SK-N-SH (cell line): ENCODE results near the gene ZNF275. TPM values are rescaled to one million over a fixed set of nuclear protein-coding genes. Genes with fewer than 3 reads are reported as not detected.

ENCODE experiments used
- CTCF ChIA-PET: fragments of 300-600, 350-600 bp; formaldehyde crosslinking; extraction: SDS; loops from one replicate; lab custom pipeline; 2021; lab: Yijun Ruan, JAX
- POLR2A ChIA-PET: fragments of 350-600 bp; sonication (Branson Sonifier 250); formaldehyde crosslinking; extraction: SDS; loops from one replicate; lab custom pipeline; 2020; ENCODE audit warnings: antibody characterized with exemption, inconsistent platforms; lab: Yijun Ruan, JAX
- DNase-seq: peaks from one replicate; pipeline ENCODE4 v3.0.0; 2012
- H2AFZ ChIP-seq: fragments of 200-600 bp; sonication (generic); 2 replicates; pipeline ENCODE4 v1.8.1; 2016; ENCODE audit warnings: antibody characterized with exemption, mild to moderate bottlenecking, low read depth
- H3F3A ChIP-seq: fragments of 200-600 bp; sonication (generic); replicated peaks from 2 replicates; pipeline ENCODE3; 2016; ENCODE audit warnings: antibody characterized with exemption, mild to moderate bottlenecking; ENCODE audit not compliant: insufficient read depth
- H3K27ac ChIP-seq, 2 experiments: fragments of 200-500 bp in 1 of 2; fragments of 200-600 bp in 1 of 2; sonication (Bioruptor generic) in 1 of 2; sonication (generic), shearing (Covaris generic) in 1 of 2; 2 replicates each; pipeline versions ENCODE4 v1.5.1 to v1.6.1; 2014 to 2016; ENCODE audit warnings: low read depth in 2 of 2, inconsistent platforms in 1 of 2, low read length in 1 of 2, mild to moderate bottlenecking in 1 of 2, mixed read lengths in 1 of 2
- H3K27me3 ChIP-seq: fragments of 200-600 bp; sonication (generic), shearing (Covaris generic); 2 replicates; pipeline ENCODE4 v1.6.1; 2016; ENCODE audit warnings: mixed run types; ENCODE audit not compliant: insufficient read depth
- H3K36me3 ChIP-seq, 2 experiments: fragments of 200-500 bp in 1 of 2; fragments of 200-600 bp in 1 of 2; sonication (Bioruptor generic) in 1 of 2; sonication (generic) in 1 of 2; replicated peaks in 1 of 2; 2 replicates each; pipeline versions ENCODE3 to v1.5.1; 2014 to 2016; ENCODE audit warnings: low read length in 1 of 2, mild to moderate bottlenecking in 1 of 2; ENCODE audit not compliant: insufficient read depth in 2 of 2, control insufficient read depth in 1 of 2
- H3K4me1 ChIP-seq, 2 experiments: fragments of 200-500 bp in 1 of 2; fragments of 200-600 bp in 1 of 2; sonication (Bioruptor generic) in 1 of 2; sonication (generic), shearing (Covaris generic) in 1 of 2; 2 replicates each; pipeline versions ENCODE4 v1.5.1 to v1.6.1; 2014 to 2016; ENCODE audit warnings: low read depth in 1 of 2, low read length in 1 of 2, mixed run types in 1 of 2; ENCODE audit not compliant: insufficient read depth in 2 of 2, control insufficient read depth in 1 of 2
- H3K4me2 ChIP-seq: fragments of 200-600 bp; sonication (generic), shearing (Covaris generic); 2 replicates; pipeline ENCODE4 v1.6.1; 2017; ENCODE audit warnings: mixed run types
- H3K4me3 ChIP-seq, 2 experiments: fragments of 200-500 bp in 1 of 2; fragments of 200-600 bp in 1 of 2; sonication (Bioruptor generic) in 1 of 2; sonication (generic), shearing (Covaris generic) in 1 of 2; 2 replicates each; pipeline versions ENCODE4 v1.5.1 to v1.8.1; 2014 to 2016; ENCODE audit warnings: low read depth in 2 of 2, inconsistent platforms in 1 of 2, low read length in 1 of 2, mild to moderate bottlenecking in 1 of 2, mixed read lengths in 1 of 2, moderate library complexity in 1 of 2
- H3K79me2 ChIP-seq: fragments of 200-600 bp; sonication (generic); 2 replicates; pipeline ENCODE4 v1.8.1; 2017; ENCODE audit warnings: mild to moderate bottlenecking; ENCODE audit not compliant: insufficient read depth
- H3K9ac ChIP-seq: fragments of 200-600 bp; sonication (generic); 2 replicates; pipeline ENCODE4 v1.6.1; 2017; ENCODE audit warnings: mixed run types
- H3K9me2 ChIP-seq: fragments of 200-600 bp; sonication (generic); 2 replicates; pipeline ENCODE4 v1.6.1; 2017; ENCODE audit warnings: mixed run types
- H3K9me3 ChIP-seq: fragments of 200-600 bp; sonication (generic); 2 replicates; pipeline ENCODE4 v1.6.1; 2017; ENCODE audit warnings: mixed run types, mild to moderate bottlenecking, moderate library complexity
- H4K20me1 ChIP-seq: fragments of 200-600 bp; sonication (generic); 2 replicates; pipeline ENCODE4 v1.6.1; 2017; ENCODE audit warnings: mild to moderate bottlenecking, mixed run types; ENCODE audit not compliant: insufficient read depth
- FOSL2 ChIP-seq: IDR thresholded peaks from 2 replicates; pipeline ENCODE4 v1.4.0; 2012; ENCODE audit warnings: low read depth, mild to moderate bottlenecking, moderate library complexity, borderline replicate concordance
- GABPA ChIP-seq: IDR thresholded peaks from 2 replicates; pipeline ENCODE4 v1.4.0; 2012; ENCODE audit warnings: low read depth, mild to moderate bottlenecking
- IRF3 ChIP-seq: fragments of 150-350 bp; IDR thresholded peaks from 2 replicates; pipeline ENCODE4 v1.6.1; 2016; ENCODE audit warnings: mild to moderate bottlenecking, low read depth, low read length
- MAX ChIP-seq: IDR thresholded peaks from 2 replicates; pipeline ENCODE4 v1.4.0; 2012; ENCODE audit warnings: low read depth
- MEF2A ChIP-seq: IDR thresholded peaks from 2 replicates; pipeline ENCODE4 v1.4.0; 2012; ENCODE audit warnings: low read depth, borderline replicate concordance
- MXI1 ChIP-seq: IDR thresholded peaks from 2 replicates; pipeline ENCODE4 v1.6.1; 2012; ENCODE audit warnings: mild to moderate bottlenecking, low read depth, low read length, improper control_type of control experiment
- RCOR1 ChIP-seq: fragments of 150-350 bp; IDR thresholded peaks from 2 replicates; pipeline ENCODE4 v1.6.1; 2017; ENCODE audit warnings: antibody characterized with exemption, low read length
- REST ChIP-seq: IDR thresholded peaks from 2 replicates; pipeline ENCODE4 v1.6.1; 2012; ENCODE audit warnings: mild to moderate bottlenecking, low read depth, low read length, moderate library complexity
- RXRA ChIP-seq: IDR thresholded peaks from 2 replicates; pipeline ENCODE4 v1.4.0; 2012; ENCODE audit warnings: low read depth, mild to moderate bottlenecking, borderline replicate concordance
- TCF12 ChIP-seq: IDR thresholded peaks from 2 replicates; pipeline ENCODE4 v1.4.0; 2012
- ZBTB33 ChIP-seq: IDR thresholded peaks from 2 replicates; pipeline ENCODE4 v1.4.0; 2012; ENCODE audit warnings: low read depth, borderline replicate concordance
- WGBS: methylation state at CpG from one replicate; pipeline ENCODE4 v1.1.6; 2017; ENCODE audit warnings: low lambda C conversion rate; 5-methylcytosine and 5-hydroxymethylcytosine counted together
- polyA plus RNA-seq, 3 experiments: library from polyadenylated mRNA; depleted of rRNA; stranded (reverse); fragments of >200 nt; gene quantifications; 2 replicates each; pipeline ENCODE4 v1.2.3, GENCODE V29; 2012

The ZNF275 gene
- polyA plus RNA-seq, 1 of the 3 experiments (the other 2 are of a cell fraction): 4.9 TPM

GRCh38 chrX:153303276-153304262, 30.4 kb upstream of the ZNF275 start:
- TF ChIP-seq IRF3: no peak
- TF ChIP-seq TCF12: no peak
- no peak for TF ChIP-seq MEF2A
- TF ChIP-seq MXI1: no peak
- no peak for TF ChIP-seq ZBTB33
- TF ChIP-seq MAX: no peak
- TF ChIP-seq RXRA: no peak
- no peak for TF ChIP-seq FOSL2
- no peak for TF ChIP-seq GABPA
- TF ChIP-seq REST: no peak
- TF ChIP-seq RCOR1: no peak
- Histone ChIP-seq H3K79me2 (no peaks in the 10 kb centered on the region), H3K9ac (no peak overlapping the region), H3K9me2 (no peaks in the 10 kb centered on the region), H3K27ac (no peak overlapping the region), H3K4me2 (no peak overlapping the region), H3F3A (no peaks in the 10 kb centered on the region), H3K4me1 (no peaks in the 10 kb centered on the region), H3K36me3 (no peaks in the 10 kb centered on the region), H3K9me3 (no peaks in the 10 kb centered on the region), H2AFZ (no peak overlapping the region), H3K4me3 (no peak overlapping the region), H4K20me1 (no peaks in the 10 kb centered on the region), H3K27me3 (peaks cover 38% of the 10 kb centered on the region)
- ChIA-PET CTCF (no interaction called here), POLR2A (no interaction called here)
- DNase-seq: no peak
- WGBS: 22% methylated on average over 12 of the region's 12 CpGs
